HepG2 (cell line): ENCODE data around the gene FUOM. TPM values are rescaled to one million over a fixed set of nuclear protein-coding genes. Genes with fewer than 3 reads are reported as not detected.

ENCODE experiments used
- ATAC-seq: fragments of 200-7000 bp; cut with Tn5 transposase; 3 replicates; pipeline ENCODE4 v1.9.1; 2020; ENCODE audit warnings: mild to moderate bottlenecking, moderate library complexity
- BruUV-seq: library from RNA; stranded (reverse); fragments of 400-500 nt; replicated peaks from 2 replicates; lab custom pipeline; 2021; lab: Mats Ljungman, UMichigan
- CTCF ChIA-PET: fragments of 300-600 bp; formaldehyde crosslinking; extraction: SDS; loops from one replicate; lab custom pipeline; 2021; ENCODE audit warnings: low total read pairs, inconsistent platforms, low intra/inter-chr PET ratio; lab: Yijun Ruan, JAX
- POLR2A ChIA-PET: fragments of 350-600 bp; sonication (Branson Sonifier 250); formaldehyde crosslinking; loops from one replicate; lab custom pipeline; 2020; ENCODE audit warnings: antibody characterized with exemption, inconsistent platforms; lab: Yijun Ruan, JAX
- DNase-seq: peaks from one replicate; pipeline ENCODE4 v3.0.0-alpha.2; 2015; ENCODE audit warnings: low spot score
- FAIRE-seq: peaks from 3 replicates; lab custom pipeline; 2011; peaks lifted over from hg19 to GRCh38; lab: Jason Lieb, UNC
- H2AFZ ChIP-seq: one replicate; pipeline ENCODE4 v1.6.1; 2011; ENCODE audit warnings: low read length, inconsistent platforms
- H3K27ac ChIP-seq: fragments of 300-600 bp; 3 replicates; pipeline ENCODE4 v1.8.0; 2011; ENCODE audit warnings: mixed run types, mild to moderate bottlenecking, mixed read lengths, low read length, inconsistent platforms; ENCODE audit not compliant: insufficient read depth; ENCODE audit errors: extremely low read length
- H3K27me3 ChIP-seq, 2 experiments: fragments of 200-600 bp in 1 of 2; 2 replicates in 1 of 2; 3 replicates in 1 of 2; pipeline versions ENCODE4 v1.6.0 to v1.8.0; 2011; ENCODE audit warnings: low read length in 2 of 2, mild to moderate bottlenecking in 2 of 2, moderate library complexity in 2 of 2, inconsistent platforms in 1 of 2; ENCODE audit not compliant: insufficient read depth in 2 of 2, control insufficient read depth in 1 of 2
- H3K36me3 ChIP-seq, 2 experiments: fragments of 200-600 bp in 1 of 2; replicated peaks in 1 of 2; 2 replicates in 1 of 2; 3 replicates in 1 of 2; pipeline versions ENCODE4 v1.5.1 to v1.8.0; 2011; ENCODE audit warnings: low read length in 2 of 2, inconsistent platforms in 1 of 2; ENCODE audit not compliant: insufficient read depth in 2 of 2, control insufficient read depth in 1 of 2
- H3K4me1 ChIP-seq: 2 replicates; pipeline ENCODE4 v1.5.1; 2012; ENCODE audit warnings: low read length, inconsistent platforms; ENCODE audit not compliant: insufficient read depth
- H3K4me2 ChIP-seq: 2 replicates; pipeline ENCODE4 v1.6.0; 2011; ENCODE audit warnings: low read depth, low read length, inconsistent platforms
- H3K4me3 ChIP-seq, 3 experiments: fragments of 200-600 bp in 1 of 3; sonication (generic), shearing (Covaris generic) in 1 of 3; replicated peaks in 1 of 3; 2 replicates each; pipeline ENCODE4 v1.5.1; 2011 to 2016; ENCODE audit warnings: low read length in 3 of 3, inconsistent platforms in 2 of 3, low read depth in 2 of 3, mild to moderate bottlenecking in 2 of 3, control low read depth in 1 of 3, mixed read lengths in 1 of 3; ENCODE audit not compliant: insufficient read depth in 1 of 3
- H3K79me2 ChIP-seq: one replicate; pipeline ENCODE4 v1.6.1; 2011; ENCODE audit warnings: low read length, inconsistent platforms; ENCODE audit not compliant: insufficient read depth
- H3K9ac ChIP-seq: 2 replicates; pipeline ENCODE4 v1.6.0; 2011; ENCODE audit warnings: mild to moderate bottlenecking, low read depth, low read length, inconsistent platforms; ENCODE audit not compliant: insufficient read depth
- H3K9me3 ChIP-seq: 2 replicates; pipeline ENCODE4 v1.5.1; 2012; ENCODE audit warnings: mild to moderate bottlenecking, low read length
- H4K20me1 ChIP-seq: 2 replicates; pipeline ENCODE4 v1.6.0; 2011; ENCODE audit warnings: inconsistent platforms, mild to moderate bottlenecking, low read length, moderate library complexity; ENCODE audit not compliant: insufficient read depth
- MNT ChIP-seq: fragments of 450-650 bp; IDR thresholded peaks from 2 replicates; pipeline ENCODE4 v1.6.1; 2016
- NFE2L1 ChIP-seq: sonication (generic); formaldehyde crosslinking; IDR thresholded peaks from 2 replicates; pipeline ENCODE4 v1.4.0; 2020; ENCODE audit warnings: missing genetic modification reagents, mild to moderate bottlenecking, borderline replicate concordance
- USF2 ChIP-seq, 2 experiments: sonication (generic) in 1 of 2; formaldehyde crosslinking in 1 of 2; IDR thresholded peaks; 2 replicates each; pipeline versions ENCODE4 v1.5.1 to v1.6.1; 2011 to 2020; ENCODE audit warnings: borderline replicate concordance in 1 of 2, low read depth in 1 of 2, low read length in 1 of 2, mild to moderate bottlenecking in 1 of 2, missing genetic modification reagents in 1 of 2, moderate library complexity in 1 of 2
- ZNF329 ChIP-seq: sonication (generic); formaldehyde crosslinking; IDR thresholded peaks from 2 replicates; pipeline ENCODE4 v1.9.0; 2021; ENCODE audit warnings: low read depth, mild to moderate bottlenecking, missing genetic modification reagents
- ZNF737 ChIP-seq: sonication (generic); formaldehyde crosslinking; IDR thresholded peaks from 2 replicates; pipeline ENCODE4 v1.5.0; 2020; ENCODE audit warnings: missing genetic modification reagents, mild to moderate bottlenecking, borderline replicate concordance
- WGBS: methylation state at CpG from one replicate; pipeline ENCODE4 v1.1.6; 2017; ENCODE audit warnings: low lambda C conversion rate; 5-methylcytosine and 5-hydroxymethylcytosine counted together
- in situ Hi-C: cut with HindIII; loops from 2 replicates; pipeline ENCODE4 v1.10.0; 2017; ENCODE audit warnings: low pct_unique_long_range_greater_than_20kb; ENCODE audit not compliant: extremely low pct_ligation_motif_present
- intact Hi-C: fragments of 100-400 bp; cut with micrococcal nuclease; formaldehyde crosslinking; loops from one replicate; pipeline ENCODE4 v1.10.0; 2022; ENCODE audit not compliant: unreplicated experiment
- polyA plus RNA-seq, 8 experiments: library from polyadenylated mRNA; depleted of rRNA in 3 of 8; stranded (reverse) in 7 of 8; unstranded in 1 of 8; fragments of >200 nt; fragmentation: Illumina TruSeq in 4 of 8; extraction: Trizol in 4 of 8; gene quantifications; 2 replicates each; pipeline versions ENCODE4 v1.2.1 to v1.2.3, GENCODE V29; 2011 to 2016; ENCODE audit warnings: low read depth in 4 of 8, missing spikeins in 1 of 8, mixed read lengths in 1 of 8; ENCODE audit not compliant: insufficient read depth in 1 of 8
- total RNA-seq, 5 experiments: library from RNA; depleted of rRNA; stranded (reverse); fragments of >200 nt; fragmentation: Illumina TruSeq; extraction: Trizol; gene quantifications; 2 replicates each; pipeline ENCODE4 v1.2.3, GENCODE V29; 2016; ENCODE audit warnings: low read depth in 1 of 5

FUOM gene
- total and polyA plus RNA-seq, 2 of the 13 experiments (the other 11 are each of a cell fraction or from before 2014, with no cell fraction given) = 27.5 to 60.4 TPM

DNA sequence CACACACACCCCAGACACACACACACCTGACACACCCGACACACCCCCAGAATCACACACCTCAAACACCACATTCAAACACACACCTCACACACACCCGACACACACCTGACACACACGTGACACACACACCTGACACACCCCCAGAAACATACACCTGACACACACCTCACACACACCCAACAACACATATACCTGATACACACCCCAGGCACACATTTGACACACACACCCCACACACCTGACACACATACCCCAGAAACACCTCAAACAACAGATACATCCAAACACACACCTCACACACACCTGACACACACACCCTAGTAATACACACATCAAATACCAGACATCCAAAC lies 20.5 kb downstream of the FUOM start:
- in situ Hi-C loops = no loop called here
- 63% methylated on average over 3 of the region's 3 CpGs for WGBS
- no TSS peak for BruUV-seq
- H3K79me2 ChIP-seq = no peaks in the 10 kb centered on the region
- peaks cover 4 to 52% of the 10 kb centered on the region in 2 experiments; a peak in 4 of 5 replicates for H3K27me3 ChIP-seq
- H4K20me1 ChIP-seq = no peaks in the 10 kb centered on the region
- H3K9ac ChIP-seq = no peak overlapping the region
- no peak for FAIRE-seq
- TF ChIP-seq ZNF329 (CRISPR knock-in tag) (no peak), ZNF737 (CRISPR knock-in tag) (no peak), USF2 (IDR thresholded peaks at IDR 0.05; ENCODE audit: low read depth, low read length) (peak; percentile 18; the same call in 1 of the 2 replicates), USF2 (CRISPR knock-in tag; IDR thresholded peaks at IDR 0.05; ENCODE audit: borderline replicate concordance) (no peak), NFE2L1 (CRISPR knock-in tag) (no peak), MNT (peak; percentile 45)
- ChIA-PET CTCF (no interaction called here), POLR2A (interaction anchor here (2.2 kb wide), 1 partner anchor 10 kb away, joined by 8 read pairs; the partner anchor contains the start of gene PRAP1)
- H3K36me3 ChIP-seq = no peaks in the 10 kb centered on the region
- H3K4me2 ChIP-seq = no peak overlapping the region
- no peak for DNase-seq
- no peak overlapping the region for H2AFZ ChIP-seq
- intact Hi-C loops = no loop called here
- H3K9me3 ChIP-seq = no peaks in the 10 kb centered on the region
- peaks cover 21% of the 10 kb centered on the region for H3K4me1 ChIP-seq
- H3K27ac ChIP-seq = no peak overlapping the region
- no peak overlapping the region for H3K4me3 ChIP-seq
- no peak for ATAC-seq
